Vagina (tissue), 2 donors: ENCODE results near the gene ADIG.

Experiments used
- CTCF ChIP-seq, 3 experiments: fragments of 450-650 bp in 2 of 3; fragments of 200-600 bp in 1 of 3; sonication (generic) in 1 of 3; IDR thresholded peaks; one replicate each; pipeline ENCODE4 v1.5.1; 2017 to 2019; ENCODE audit warnings: antibody characterized with exemption in 3 of 3, mild to moderate bottlenecking in 2 of 3, moderate library complexity in 2 of 3
- POLR2A ChIP-seq, 2 donors: fragments of 450-650 bp; IDR thresholded peaks; one replicate each; pipeline ENCODE4 v1.6.1; 2017; ENCODE audit warnings: antibody characterized with exemption in 2 of 2, mild to moderate bottlenecking in 2 of 2, moderate library complexity in 2 of 2
- POLR2AphosphoS5 ChIP-seq, 2 donors: sonication (generic); formaldehyde crosslinking; IDR thresholded peaks; one replicate each; pipeline ENCODE4 v1.9.0; 2017; ENCODE audit warnings: antibody characterized with exemption in 2 of 2, mild to moderate bottlenecking in 2 of 2, low read depth in 1 of 2; ENCODE audit not compliant: insufficient read depth in 1 of 2

- TF ChIP-seq CTCF (IDR thresholded peaks at IDR 0.05) (no peak), POLR2A (IDR thresholded peaks at IDR 0.05) (no peak), POLR2AphosphoS5 (IDR thresholded peaks at IDR 0.05; ENCODE audit: insufficient read depth in 1 of 2, low read depth in 1 of 2) (no peak)
Measured at GRCh38 chr20:38564680-38565079, 16.3 kb upstream of the ADIG start.
